NCI-H345 treated with DMSO at 0.1 percent for 48 hours (cell line): ENCODE results near the gene PYGL.
"Not testable (repeated sequence)": the region's sequence is repeated elsewhere in the genome, so short reads cannot be mapped to it uniquely, and the experiment has no call there.

Experiments
- DNase-seq: peaks from one replicate; lab custom pipeline; 2025; ENCODE audit not compliant: unreplicated experiment; lab: John Stamatoyannopoulos, UW

PYGL gene

DNA sequence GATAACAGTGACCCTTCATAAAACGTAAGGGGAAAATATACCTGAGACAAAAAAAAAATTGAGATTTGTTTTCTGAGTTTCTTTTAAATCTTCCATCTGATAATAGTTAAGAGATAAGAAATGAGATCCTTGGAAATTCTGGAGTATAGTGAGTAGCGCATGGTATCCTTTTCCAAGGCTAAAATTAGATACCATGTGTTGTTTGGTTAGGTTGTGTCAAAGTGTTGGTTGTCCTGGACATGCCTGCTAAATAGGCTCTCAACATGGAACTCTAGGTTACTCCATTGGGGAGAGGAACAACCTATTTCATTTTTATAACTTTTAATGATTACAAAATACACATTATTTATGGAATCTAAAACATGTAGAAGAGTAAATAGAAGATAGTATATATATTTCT, 14.8 kb downstream of the PYGL start:
- DNase-seq, result no peak

DNA sequence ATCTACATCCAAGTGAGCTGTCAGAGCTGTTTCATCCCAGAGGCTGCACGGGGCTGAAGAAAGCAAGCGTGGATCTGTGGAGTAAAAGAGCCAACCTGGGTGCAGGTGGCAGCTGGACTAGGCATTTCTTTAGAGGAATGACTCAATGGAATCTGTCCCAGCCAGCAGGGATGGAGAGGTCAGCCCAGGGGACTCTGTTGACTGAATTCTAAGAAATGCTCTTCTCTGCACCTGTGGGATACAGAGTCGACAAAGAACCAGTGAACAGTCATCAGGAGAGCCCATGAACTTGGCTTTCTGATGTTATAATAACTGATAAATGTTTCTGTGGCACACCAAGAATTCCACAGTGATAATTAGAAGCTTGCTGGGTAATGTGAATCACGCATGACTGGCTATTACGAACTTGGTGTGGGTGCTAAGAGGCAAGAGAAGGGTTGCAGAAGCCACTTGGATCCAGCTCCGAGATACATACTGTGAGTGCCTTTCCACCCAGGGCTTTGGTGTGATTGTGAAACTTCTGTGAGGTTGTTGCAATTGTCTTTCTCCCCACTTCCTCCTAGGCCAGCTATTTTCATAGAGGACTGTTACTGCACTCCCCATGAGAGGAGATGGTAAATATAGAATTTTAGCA, 16.2 kb downstream of the PYGL start:
- no peak for DNase-seq

DNA sequence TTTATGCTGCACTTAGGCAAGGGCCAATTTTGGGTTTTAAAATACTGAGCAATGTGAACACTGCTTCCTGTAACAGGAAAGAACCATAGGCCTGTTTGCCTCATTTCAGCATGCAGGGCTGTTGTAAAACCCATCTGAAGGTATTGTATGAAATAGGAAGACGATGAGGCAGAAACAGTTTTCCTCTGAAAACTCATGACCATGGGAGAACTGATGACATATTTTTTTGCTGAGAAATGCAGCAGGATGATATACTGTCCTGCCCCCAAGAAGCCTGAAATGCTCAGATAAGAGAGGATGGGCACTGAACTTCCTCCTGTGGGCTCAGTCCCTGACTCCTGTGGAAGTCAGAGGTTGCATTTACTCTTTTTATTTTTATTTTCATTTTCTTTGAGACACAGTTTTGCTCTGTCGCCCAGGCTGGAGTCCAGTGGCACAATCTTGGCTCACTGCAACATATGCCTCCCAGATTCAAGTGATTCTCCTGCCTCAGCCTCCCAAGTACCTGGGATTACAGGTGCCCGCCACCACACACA, 17.4 kb downstream of the PYGL start:
- no peak for DNase-seq

DNA sequence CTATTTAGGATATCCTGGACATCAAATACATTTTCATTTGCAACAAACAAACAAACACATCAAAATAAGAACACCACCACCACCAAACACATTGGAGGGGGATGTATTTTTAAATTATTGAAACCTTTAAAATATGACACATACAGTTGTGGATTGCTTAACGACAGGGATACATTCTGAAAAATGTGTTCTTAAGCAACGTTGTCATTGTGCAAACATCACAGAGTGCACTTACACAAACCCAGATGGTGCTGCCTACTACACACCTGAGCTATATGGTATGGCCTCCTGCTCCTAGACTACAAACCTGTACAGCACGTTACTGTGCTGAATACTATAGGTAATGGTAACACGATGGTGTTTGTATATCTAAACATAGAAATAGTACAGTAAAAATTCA, 19.4 kb downstream of the PYGL start:
- DNase-seq, result no peak

DNA sequence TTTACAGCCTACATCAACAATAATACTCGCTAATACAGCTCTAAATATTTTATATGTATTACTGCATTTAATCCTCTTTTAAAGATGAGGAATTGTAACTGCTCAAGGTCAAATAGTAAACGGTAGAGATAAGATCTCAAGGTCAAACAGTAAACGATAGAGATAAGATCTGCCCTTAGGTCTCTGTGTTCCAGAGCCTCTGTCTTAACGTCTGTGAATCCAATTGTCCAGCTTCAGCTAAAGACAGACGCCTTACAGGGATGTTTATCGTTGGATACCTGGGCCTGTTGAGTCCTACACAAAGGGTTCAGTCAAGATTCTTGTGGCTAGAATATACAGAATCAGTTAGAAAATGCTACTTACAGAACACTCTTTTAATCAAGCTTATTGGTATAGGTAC, 20.0 kb downstream of the PYGL start:
- DNase-seq, result no peak

DNA sequence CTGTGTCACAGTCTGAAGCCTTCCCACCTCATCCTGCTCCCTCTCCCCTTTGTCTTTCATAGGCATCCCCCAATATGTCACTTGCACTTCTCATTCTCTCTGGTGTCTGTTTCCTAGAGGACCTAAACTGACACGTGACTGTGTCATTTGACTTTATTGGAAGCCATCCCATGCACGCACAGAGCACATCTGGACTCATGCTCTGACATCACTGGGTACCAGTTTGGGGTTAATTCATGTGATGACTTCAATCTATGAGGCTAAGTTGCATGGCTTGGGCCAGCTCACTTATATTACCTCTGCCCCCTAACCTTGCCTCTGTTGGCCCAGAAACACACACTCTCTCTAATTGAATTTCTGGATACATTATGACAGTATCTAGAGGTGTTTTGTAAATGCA, 21.5 kb downstream of the PYGL start:
- DNase-seq, result no peak

DNA sequence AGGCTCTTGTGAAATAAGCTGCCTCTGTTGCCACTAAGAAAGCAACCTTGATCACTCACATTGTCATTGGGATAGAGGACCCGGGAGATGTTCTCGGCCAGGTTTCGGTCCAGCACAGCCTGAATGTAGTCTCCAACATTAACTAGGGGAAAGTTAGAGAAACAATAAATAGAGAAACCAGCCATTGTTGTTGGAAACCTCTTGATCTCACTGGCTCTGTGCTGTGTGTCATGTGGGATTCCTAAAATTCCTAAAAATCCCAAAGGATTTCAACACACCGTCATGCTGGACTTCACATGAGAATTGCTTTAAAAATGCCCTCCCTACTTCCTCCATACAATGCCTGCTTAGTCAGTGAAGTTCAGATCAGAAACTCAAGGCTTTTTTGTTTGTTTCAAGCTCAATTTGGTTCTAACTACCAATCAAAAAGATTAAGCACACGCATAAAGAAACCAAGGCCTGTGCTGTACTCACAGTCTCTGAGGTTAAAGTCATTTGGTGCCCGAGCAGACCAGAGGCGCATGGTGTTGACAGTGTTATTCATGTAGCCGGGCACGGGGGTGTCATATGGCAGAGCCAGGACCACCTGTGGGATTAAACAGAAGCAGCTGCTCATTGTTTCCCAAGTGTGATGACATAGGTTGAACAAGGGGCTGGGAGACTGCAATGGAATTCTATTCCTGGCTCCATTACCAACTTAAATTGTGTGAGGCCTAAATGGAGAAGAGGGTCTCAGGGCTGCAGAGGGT, 23.6 kb downstream of the PYGL start:
- no peak for DNase-seq

DNA sequence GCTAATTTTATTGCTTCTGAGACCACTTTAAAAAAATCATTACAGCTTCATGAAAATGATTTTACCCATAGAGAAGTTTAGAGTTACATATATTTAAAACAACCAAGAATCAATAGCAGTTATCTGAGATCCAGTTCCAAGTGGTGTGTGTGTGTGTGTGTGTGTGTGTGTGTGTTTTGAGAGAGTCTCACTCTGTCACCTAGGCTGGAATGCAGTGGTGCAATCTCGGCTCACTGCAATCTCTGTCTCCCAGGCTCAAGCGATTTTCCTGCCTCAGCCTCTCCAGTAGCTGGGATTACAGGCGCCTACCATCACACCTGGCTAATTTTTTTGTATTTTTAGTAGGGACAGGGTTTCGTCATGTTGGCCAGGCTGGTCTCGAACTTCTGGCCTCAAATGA, 24.8 kb downstream of the PYGL start:
- DNase-seq, result not testable (repeated sequence)

DNA sequence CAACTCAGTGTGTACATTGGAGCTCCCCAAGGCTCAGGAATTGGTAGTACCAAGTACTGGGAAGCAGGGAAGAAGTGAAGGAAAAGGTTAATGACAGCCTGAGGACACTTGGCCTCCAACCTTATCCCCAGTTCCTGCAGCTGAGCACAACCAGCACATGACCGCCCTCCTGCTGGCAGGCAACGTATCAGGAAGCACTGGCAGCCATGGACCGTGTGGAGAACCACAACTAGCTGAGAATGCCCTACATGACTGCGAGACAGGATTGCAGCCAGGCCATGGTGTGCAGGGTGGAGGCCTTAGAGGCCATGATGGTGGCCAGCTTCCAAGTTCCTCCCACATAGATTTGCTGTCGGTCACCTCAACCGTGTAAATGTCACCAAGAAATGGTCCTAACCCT, 26.8 kb downstream of the PYGL start:
- no peak for DNase-seq

DNA sequence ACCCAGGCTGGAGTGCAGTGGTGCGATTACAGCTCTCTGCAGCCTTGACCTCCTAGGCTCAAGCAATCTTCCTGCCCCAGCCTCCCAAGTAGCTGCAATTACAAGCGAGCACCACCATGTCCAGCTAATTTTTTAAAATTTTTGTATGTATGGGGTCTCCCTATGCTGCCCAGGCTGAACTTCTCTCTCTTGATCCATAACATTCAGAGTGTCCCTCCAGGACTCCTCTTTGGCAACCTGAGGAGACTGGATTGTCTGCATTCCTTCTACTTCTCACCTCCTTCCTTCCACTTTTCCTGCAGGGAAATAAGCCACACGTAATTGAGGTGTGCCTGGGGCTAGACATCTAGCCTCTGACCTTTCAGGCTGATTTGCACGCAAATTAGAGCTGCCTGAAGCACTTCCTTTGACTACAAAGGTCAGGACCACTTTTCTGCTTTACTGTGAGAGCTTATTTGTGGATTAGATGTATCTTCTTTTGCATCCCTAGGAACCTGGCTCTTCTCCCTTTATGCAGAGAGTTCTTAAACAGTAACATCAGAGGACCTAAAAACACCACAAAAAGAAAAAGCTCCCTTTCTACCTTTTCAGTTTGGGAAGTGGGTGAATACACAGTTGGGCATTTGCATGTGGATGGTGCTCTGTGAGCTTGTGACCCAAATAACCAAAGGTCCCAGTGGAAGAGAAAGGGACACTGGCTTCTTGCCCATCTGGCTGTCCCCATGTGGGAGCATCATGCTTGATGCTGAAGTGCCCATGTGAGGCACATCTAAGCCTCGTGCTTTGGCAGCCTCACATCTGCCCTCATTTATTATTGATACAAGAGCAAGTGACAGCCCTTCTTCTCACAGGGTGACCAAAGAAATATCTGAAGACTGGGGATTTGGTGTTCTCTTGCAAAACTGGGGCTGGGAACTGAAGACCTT, 33.5 kb downstream of the PYGL start:
- no peak for DNase-seq

DNA sequence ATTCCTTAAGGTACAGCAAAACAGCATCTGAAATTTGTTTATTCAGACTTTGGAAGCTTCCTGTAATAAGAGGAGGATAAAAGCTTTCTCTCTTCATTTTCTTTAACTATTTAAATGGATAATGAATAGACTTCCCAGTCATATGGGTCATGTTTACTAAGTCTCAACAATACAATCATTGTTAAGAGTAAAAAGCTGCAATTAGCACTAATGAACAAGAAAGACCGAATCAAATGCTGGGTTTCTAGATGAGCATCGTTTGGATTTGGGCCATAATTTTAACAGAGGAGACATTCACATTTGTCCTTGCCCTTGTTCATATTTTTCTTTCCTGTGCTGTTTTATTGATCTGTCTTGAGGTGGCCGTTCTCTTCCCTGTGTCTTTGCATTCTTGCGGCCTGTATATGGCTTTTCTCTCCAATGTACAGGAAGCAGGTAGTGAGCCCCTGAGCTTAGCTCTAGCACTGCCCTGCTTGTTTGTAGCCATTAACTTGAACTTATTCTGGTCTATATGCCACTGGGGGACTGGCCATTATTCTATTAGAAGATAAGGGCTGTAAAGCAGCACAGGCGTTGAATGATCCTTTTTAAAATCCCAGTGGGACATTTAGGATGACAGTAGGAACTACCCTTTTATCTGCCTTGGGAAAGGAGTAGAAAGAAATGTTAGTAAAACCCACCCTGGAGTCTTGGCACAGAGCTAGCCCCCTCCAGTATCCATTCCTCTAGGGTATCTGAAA, 37.8 kb downstream of the PYGL start:
- no peak for DNase-seq

DNA sequence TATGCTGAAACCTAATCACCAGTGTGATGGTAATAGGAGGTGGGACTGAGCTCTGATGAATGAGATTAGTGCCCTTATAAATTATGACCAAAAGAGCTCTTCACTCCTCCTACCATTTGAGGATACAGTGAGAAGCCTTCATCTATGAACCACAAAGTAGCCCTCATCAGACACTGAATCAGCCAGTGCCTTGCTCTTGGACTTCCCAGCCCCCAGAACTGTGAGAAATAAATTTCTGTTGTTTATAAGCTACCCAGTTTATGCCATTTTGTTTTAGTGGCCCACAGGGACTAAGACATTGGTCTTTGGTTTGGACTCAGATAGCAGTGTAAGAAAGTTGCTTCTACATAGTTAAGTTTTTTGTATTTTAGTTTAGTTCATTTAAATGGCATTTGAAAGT, 39.6 kb downstream of the PYGL start:
- no peak for DNase-seq

DNA sequence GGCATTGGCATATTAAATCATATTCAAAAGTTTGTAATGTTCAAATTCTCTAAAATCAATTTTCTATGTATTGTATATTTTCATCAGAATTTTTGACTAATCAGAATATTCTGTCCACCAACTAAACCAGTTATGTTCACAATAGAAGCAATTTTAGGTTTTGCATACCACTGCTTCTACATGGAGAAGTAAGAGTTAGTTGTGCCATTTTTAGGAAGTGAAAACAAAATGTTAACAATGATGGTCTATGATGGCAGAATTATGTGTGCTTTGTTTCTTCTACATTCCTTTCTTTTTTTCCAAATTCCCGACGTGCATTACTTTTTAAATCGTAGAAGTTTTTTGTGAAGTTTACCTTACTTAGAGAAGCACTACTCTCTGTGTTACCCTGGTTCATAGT, 42.9 kb downstream of the PYGL start:
- no peak for DNase-seq

DNA sequence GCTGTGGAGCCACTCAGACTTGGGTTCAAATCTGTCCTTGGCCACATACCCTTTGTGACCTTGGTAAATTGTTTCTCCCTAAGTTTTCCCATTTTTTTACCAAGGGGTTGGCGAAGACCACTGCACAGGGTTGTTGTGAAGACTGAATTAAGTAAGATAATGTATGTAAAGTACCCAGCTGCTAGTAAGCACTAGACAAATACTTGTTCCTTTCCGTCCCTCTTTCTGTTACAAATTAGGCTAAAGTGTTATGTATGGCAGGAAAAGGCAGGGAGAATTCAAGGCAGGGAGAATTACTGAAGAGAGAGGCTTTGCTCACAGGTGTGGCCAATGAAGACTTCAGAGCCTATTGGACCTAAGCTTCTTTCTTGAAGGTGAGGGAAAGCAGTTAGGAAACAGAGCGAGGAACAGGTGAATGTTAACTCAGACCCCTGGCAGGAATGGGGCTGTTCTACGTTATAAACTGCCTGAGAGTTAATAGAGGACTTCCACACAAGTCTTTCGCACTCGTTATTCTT, 46.6 kb downstream of the PYGL start:
- no peak for DNase-seq

DNA sequence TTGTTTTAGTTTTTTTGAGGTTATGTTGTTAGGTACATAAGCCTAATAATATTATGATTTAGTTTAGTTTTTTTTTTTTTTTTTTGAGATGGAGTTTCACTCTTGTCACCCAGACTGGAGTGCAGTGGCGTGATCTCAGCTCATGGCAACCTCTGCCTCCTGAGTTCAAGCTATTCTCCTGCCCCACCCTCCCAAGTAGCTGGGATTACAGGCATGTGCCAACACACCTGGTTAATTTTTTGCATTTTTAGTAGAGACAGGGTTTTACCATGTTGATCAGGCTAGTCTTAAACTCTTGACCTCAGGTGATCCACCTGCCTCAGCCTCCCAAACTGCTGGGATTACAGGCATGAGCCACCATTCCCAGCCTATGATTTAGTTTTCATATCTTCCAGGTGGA, 47.3 kb downstream of the PYGL start:
- not testable (repeated sequence) for DNase-seq

DNA sequence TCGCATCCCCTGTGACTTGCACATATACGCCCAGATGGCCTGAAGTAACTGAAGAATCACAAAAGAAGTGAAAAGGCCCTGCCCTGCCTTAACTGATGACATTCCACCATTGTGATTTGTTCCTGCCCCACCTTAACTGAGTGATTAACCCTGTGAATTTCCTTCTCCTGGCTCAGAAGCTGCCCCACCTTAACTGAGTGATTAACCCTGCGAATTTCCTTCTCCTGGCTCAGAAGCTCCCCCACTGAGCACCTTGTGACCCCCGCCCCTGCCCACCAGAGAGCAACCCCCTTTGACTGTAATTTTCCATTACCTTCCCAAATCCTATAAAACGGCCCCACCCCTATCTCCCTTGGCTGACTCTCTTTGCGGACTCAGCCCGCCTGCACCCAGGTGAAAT, 47.9 kb downstream of the PYGL start:
- DNase-seq, result not testable (repeated sequence)

DNA sequence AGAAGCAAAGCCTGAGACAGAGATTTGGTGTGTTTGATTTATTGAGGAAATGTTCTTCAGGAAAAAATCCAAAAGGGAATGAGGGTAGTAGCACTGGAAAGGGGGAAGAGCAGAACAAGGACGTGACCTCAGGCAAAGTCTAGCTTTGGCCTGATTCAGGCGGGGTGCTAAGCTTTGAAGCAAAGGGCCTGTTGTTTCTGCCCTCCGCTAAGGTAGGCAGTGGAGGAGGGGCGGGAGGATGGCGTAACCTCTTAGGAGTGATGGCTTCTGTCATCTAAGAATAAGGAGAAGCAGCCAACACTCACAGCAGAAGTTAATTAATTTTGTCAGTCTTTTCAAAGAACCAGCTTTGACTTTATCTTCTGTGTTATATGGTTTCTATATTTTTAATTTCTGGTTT, 52.0 kb downstream of the PYGL start:
- DNase-seq, result no peak

DNA sequence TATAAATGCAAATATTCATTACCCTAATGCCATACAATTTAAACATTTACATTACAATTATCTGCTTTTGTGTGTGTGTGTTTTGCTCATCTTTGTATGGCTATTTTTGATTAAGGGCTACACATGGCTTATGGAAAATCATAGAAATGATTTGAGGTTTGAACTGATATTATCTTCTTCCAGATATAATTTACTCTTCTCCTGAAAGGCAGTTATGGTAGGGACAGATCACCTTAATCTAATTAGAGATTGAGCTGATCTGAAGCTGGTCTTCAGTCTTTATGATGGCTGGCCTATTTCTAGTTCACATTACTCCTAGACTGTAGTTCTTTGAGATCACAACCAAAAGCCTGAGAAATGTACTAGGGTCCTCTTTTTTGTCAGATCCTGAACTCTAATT, 56.8 kb downstream of the PYGL start:
- no peak for DNase-seq

DNA sequence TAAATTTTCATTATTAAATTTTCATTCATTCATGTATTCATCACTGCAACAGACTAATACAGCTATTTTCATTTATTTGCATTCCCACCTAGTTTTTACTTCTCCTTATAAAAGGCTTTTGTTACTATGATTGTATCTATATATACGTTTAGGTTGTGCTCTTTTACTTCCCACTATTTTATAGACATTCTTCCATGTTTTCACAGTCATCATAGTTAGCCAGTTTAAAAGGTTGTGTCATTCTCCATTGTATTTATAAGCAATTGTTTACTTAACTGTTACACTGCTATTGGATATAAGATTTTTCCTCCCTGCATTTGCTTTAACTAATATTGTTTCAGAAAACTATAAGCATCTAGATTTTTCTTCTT, 60.5 kb downstream of the PYGL start:
- DNase-seq, result no peak

DNA sequence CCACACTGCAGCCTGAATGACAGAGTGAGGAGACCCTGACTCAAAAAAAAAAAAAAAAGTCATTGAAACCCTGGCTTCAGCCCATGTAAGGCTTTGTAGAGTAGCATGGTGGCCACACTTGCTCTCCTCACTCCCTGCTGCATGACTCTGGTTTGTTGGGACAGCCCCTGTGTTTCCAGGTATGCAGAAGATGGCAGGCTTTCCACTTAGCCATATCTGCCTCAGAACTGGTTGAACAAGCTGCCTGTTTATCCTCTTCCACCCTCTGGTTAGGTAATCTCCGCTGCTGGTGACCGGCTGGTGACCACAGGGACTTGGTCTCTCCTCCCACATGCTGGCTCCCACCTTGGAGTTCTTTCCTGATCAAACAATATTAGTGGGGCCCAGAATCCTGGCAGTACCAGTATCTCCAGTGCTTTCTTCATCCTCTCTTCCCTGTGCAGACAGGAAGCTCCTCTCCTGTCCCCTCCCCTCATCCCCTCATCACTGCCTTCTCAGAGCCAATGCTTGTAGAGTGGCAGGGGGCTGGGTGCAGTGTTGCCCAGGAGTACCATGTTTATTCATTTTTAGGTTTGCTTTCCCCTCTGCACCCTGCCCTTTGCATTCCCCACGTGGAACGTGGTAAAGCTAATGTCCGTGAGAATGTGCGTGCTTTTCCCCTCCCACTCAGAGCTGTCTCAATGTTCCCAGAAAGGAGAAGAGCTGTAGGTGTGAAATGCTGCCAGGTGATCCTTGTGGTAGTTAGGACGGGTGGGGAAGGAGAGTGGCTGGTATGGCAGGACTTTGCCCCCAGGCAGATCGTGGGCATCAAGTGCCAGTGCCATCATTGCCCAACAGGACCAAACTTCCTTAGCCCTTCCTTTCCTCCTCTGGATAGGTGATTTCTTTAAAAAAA, 61.1 kb downstream of the PYGL start:
- DNase-seq, result no peak
